Measurements from ENCODE around the gene SP1.

DNA sequence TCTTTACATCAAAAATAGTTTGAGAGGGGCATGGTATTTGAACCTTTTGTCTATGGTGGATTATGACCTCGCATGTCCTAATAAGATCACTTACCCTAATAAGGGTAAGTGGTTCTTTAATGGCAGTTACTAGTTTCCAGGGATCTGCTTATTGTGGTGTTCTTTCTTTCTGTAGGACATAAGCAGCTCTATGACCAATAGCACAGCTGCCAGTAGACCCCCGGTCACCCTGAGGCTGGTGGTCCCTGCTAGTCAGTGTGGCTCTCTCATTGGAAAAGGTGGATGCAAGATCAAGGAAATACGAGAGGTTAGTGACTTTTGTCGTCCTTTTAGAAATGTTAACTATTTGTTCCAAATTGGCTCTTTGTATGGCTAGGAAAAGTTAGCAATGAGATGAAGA, 79.1 kb downstream of the SP1 start:
- TF ChIP-seq, protein P1, sequence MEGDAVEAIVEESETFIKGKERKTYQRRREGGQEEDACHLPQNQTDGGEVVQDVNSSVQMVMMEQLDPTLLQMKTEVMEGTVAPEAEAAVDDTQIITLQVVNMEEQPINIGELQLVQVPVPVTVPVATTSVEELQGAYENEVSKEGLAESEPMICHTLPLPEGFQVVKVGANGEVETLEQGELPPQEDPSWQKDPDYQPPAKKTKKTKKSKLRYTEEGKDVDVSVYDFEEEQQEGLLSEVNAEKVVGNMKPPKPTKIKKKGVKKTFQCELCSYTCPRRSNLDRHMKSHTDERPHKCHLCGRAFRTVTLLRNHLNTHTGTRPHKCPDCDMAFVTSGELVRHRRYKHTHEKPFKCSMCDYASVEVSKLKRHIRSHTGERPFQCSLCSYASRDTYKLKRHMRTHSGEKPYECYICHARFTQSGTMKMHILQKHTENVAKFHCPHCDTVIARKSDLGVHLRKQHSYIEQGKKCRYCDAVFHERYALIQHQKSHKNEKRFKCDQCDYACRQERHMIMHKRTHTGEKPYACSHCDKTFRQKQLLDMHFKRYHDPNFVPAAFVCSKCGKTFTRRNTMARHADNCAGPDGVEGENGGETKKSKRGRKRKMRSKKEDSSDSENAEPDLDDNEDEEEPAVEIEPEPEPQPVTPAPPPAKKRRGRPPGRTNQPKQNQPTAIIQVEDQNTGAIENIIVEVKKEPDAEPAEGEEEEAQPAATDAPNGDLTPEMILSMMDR (IDR thresholded peaks at IDR 0.05) = no peak
- TF ChIP-seq POLR2A (IDR thresholded peaks at IDR 0.05) = no peak

All from adrenal gland (tissue), 5 donors.